ENCODE results near the gene CDH19. TPM values are rescaled to one million over a fixed set of nuclear protein-coding genes. Genes with fewer than 3 reads are reported as not detected.

The CDH19 gene
- polyA plus RNA-seq, 1 donor (not counting 4 experiments of a cell fraction or from before 2014, with no cell fraction given), result not detected

GRCh38 chr18:66646609-66647008, 42.7 kb upstream of the CDH19 start:
- Histone ChIP-seq H3K4me3 (ENCODE audit: control insufficient read depth in 2 of 3, extremely low read depth in 1 of 3, insufficient read depth in 2 of 3, low read depth in 1 of 3, low read length in 3 of 3) (no peak overlapping the region), H3K4me1 (ENCODE audit: control insufficient read depth, extremely low read depth, insufficient read depth, low read length) (no peaks in the 10 kb centered on the region), H4K20me1 (ENCODE audit: control insufficient read depth, extremely low read depth, insufficient read depth, low read length) (no peaks in the 10 kb centered on the region), H3K4me2 (ENCODE audit: control insufficient read depth, extremely low read depth, insufficient read depth, low read depth, low read length) (no peak overlapping the region), H2AFZ (ENCODE audit: control insufficient read depth, low read length) (no peak overlapping the region), H3K79me2 (ENCODE audit: control insufficient read depth, insufficient read depth, low read length) (no peaks in the 10 kb centered on the region), H3K9me1 (ENCODE audit: control insufficient read depth, extremely low read depth, insufficient read depth, low read length) (no peaks in the 10 kb centered on the region), H3K36me3 (ENCODE audit: control insufficient read depth in 2 of 2, extremely low read depth in 1 of 2, insufficient read depth in 2 of 2, low read length in 2 of 2) (no peaks in the 10 kb centered on the region), H3K27me3 (ENCODE audit: control insufficient read depth, extremely low read depth, insufficient read depth, low read length) (no peaks in the 10 kb centered on the region), H3K27ac (ENCODE audit: control insufficient read depth, insufficient read depth, low read length) (no peak overlapping the region), H3K9ac (ENCODE audit: control insufficient read depth, extremely low read depth, insufficient read depth, low read length) (no peak overlapping the region), H3K9me3 (ENCODE audit: control insufficient read depth, low read depth, low read length) (no peaks in the 10 kb centered on the region)
- dilution Hi-C loops (cut with MboI; ENCODE audit: extremely low pct_ligation_motif_present, low sequenced_read_pairs), result no loop called here
- DNase-seq (ENCODE audit: low read depth, low spot score) (no peak), FAIRE-seq (no peak)
- TF ChIP-seq CTCF (optimal IDR thresholded peaks at IDR 0.05 in 1 of 3, IDR thresholded peaks at IDR 0.05 in 1 of 3, conservative IDR thresholded peaks at IDR 0.05 in 1 of 3; ENCODE audit: extremely low read depth in 1 of 3, insufficient read depth in 2 of 3, low read length in 3 of 3) (no peak), EZH2 (IDR thresholded peaks at IDR 0.05; ENCODE audit: low read length) (no peak)

GRCh38 chr18:66645983-66646382, 42.1 kb upstream of the CDH19 start:
- TF ChIP-seq CTCF (optimal IDR thresholded peaks at IDR 0.05 in 1 of 3, IDR thresholded peaks at IDR 0.05 in 1 of 3, conservative IDR thresholded peaks at IDR 0.05 in 1 of 3; ENCODE audit: extremely low read depth in 1 of 3, insufficient read depth in 2 of 3, low read length in 3 of 3) (no peak), EZH2 (IDR thresholded peaks at IDR 0.05; ENCODE audit: low read length) (no peak)

More at GRCh38 chr18:66645983-66646382, 42.1 kb upstream of the CDH19 start:
- H3K4me2 ChIP-seq (ENCODE audit: control insufficient read depth, extremely low read depth, insufficient read depth, low read depth, low read length), result no peak overlapping the region
- H3K27ac ChIP-seq (ENCODE audit: control insufficient read depth, insufficient read depth, low read length), result no peak overlapping the region
- H3K79me2 ChIP-seq (ENCODE audit: control insufficient read depth, insufficient read depth, low read length), result no peaks in the 10 kb centered on the region
- no peaks in the 10 kb centered on the region for H3K27me3 ChIP-seq (ENCODE audit: control insufficient read depth, extremely low read depth, insufficient read depth, low read length)
- FAIRE-seq (no peak), DNase-seq (ENCODE audit: low read depth, low spot score) (no peak)
- no peaks in the 10 kb centered on the region for H4K20me1 ChIP-seq (ENCODE audit: control insufficient read depth, extremely low read depth, insufficient read depth, low read length)
- H3K4me3 ChIP-seq (ENCODE audit: control insufficient read depth in 2 of 3, extremely low read depth in 1 of 3, insufficient read depth in 2 of 3, low read depth in 1 of 3, low read length in 3 of 3), result no peak overlapping the region
- no peaks in the 10 kb centered on the region for H3K36me3 ChIP-seq (ENCODE audit: control insufficient read depth in 2 of 2, extremely low read depth in 1 of 2, insufficient read depth in 2 of 2, low read length in 2 of 2)
- no peak overlapping the region for H3K9ac ChIP-seq (ENCODE audit: control insufficient read depth, extremely low read depth, insufficient read depth, low read length)
- no peaks in the 10 kb centered on the region for H3K4me1 ChIP-seq (ENCODE audit: control insufficient read depth, extremely low read depth, insufficient read depth, low read length)
- no peak overlapping the region for H2AFZ ChIP-seq (ENCODE audit: control insufficient read depth, low read length)
- no peaks in the 10 kb centered on the region for H3K9me3 ChIP-seq (ENCODE audit: control insufficient read depth, low read depth, low read length)
- no peaks in the 10 kb centered on the region for H3K9me1 ChIP-seq (ENCODE audit: control insufficient read depth, extremely low read depth, insufficient read depth, low read length)
- dilution Hi-C loops (cut with MboI; ENCODE audit: extremely low pct_ligation_motif_present, low sequenced_read_pairs), result no loop called here

Data from keratinocyte (primary cell).